Measurements from ENCODE around the gene LRP5.

Gene LRP5

GRCh38 chr11:68362801-68363379 is 50.5 kb downstream of the LRP5 start:
- Histone ChIP-seq H3K27me3 (ENCODE audit: insufficient read depth, poor library complexity, severe bottlenecking) (no peaks in the 10 kb centered on the region), H3K4me1 (ENCODE audit: insufficient read depth, poor library complexity, severe bottlenecking) (no peaks in the 10 kb centered on the region), H3K27ac (ENCODE audit: poor library complexity, severe bottlenecking) (no peak overlapping the region), H3K9me3 (ENCODE audit: severe bottlenecking) (no peaks in the 10 kb centered on the region), H3K4me3 (ENCODE audit: severe bottlenecking) (no peak overlapping the region), H3K36me3 (ENCODE audit: low read depth) (peaks cover 32% of the 10 kb centered on the region)
- ATAC-seq (ENCODE audit: low read depth) (no peak), DNase-seq (ENCODE audit: low spot score) (no peak)
- TF ChIP-seq, protein P1, sequence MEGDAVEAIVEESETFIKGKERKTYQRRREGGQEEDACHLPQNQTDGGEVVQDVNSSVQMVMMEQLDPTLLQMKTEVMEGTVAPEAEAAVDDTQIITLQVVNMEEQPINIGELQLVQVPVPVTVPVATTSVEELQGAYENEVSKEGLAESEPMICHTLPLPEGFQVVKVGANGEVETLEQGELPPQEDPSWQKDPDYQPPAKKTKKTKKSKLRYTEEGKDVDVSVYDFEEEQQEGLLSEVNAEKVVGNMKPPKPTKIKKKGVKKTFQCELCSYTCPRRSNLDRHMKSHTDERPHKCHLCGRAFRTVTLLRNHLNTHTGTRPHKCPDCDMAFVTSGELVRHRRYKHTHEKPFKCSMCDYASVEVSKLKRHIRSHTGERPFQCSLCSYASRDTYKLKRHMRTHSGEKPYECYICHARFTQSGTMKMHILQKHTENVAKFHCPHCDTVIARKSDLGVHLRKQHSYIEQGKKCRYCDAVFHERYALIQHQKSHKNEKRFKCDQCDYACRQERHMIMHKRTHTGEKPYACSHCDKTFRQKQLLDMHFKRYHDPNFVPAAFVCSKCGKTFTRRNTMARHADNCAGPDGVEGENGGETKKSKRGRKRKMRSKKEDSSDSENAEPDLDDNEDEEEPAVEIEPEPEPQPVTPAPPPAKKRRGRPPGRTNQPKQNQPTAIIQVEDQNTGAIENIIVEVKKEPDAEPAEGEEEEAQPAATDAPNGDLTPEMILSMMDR (IDR thresholded peaks at IDR 0.05; ENCODE audit: poor library complexity, severe bottlenecking), result no peak

DNA sequence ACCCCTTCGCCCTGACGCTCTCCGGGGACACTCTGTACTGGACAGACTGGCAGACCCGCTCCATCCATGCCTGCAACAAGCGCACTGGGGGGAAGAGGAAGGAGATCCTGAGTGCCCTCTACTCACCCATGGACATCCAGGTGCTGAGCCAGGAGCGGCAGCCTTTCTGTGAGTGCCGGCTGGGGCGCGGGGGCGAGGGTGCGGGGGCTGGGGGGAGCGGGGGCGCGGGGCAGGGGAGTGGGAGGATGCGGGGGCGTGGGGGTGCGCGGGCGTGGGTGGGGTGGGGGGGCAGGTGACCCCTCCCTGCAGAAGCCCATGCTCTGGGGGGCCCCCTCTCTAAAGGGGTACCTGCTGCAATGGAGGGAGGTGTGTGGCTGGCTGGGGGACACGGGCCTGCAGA is 51.4 kb downstream of the LRP5 start:
- Histone ChIP-seq H3K4me1 (ENCODE audit: insufficient read depth, poor library complexity, severe bottlenecking) (no peaks in the 10 kb centered on the region), H3K27me3 (ENCODE audit: insufficient read depth, poor library complexity, severe bottlenecking) (no peaks in the 10 kb centered on the region), H3K9me3 (ENCODE audit: severe bottlenecking) (no peaks in the 10 kb centered on the region), H3K27ac (ENCODE audit: poor library complexity, severe bottlenecking) (no peak overlapping the region), H3K4me3 (ENCODE audit: severe bottlenecking) (no peak overlapping the region), H3K36me3 (ENCODE audit: low read depth) (peaks cover 28% of the 10 kb centered on the region)
- no peak for ATAC-seq (ENCODE audit: low read depth)
- no peak for DNase-seq (ENCODE audit: low spot score)
- TF ChIP-seq, protein P1 (IDR thresholded peaks at IDR 0.05; ENCODE audit: poor library complexity, severe bottlenecking), result no peak

DNA sequence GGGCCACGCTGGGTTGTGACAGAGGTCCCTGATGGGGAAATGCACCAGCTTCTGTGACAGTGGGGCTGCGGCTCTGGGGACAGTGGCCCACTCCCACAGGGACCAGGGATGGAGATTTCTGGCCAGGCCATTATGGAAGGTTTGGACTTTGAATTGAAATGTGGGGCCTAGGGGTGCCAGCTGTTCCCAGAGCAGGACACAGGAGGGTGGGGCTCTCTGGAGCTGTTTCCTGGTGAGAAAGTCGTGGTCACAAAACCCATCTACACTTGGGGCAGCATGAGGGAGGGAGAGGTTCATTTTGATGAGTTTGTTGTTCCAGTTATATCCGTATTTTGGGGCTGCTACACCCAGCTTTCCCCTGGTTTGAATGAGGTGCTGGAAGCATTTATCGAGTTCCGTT is 52.2 kb downstream of the LRP5 start:
- no peak for DNase-seq (ENCODE audit: low spot score)
- ATAC-seq (ENCODE audit: low read depth), result no peak
- H3K27me3 ChIP-seq (ENCODE audit: insufficient read depth, poor library complexity, severe bottlenecking), result no peaks in the 10 kb centered on the region
- no peaks in the 10 kb centered on the region for H3K9me3 ChIP-seq (ENCODE audit: severe bottlenecking)
- no peak overlapping the region for H3K27ac ChIP-seq (ENCODE audit: poor library complexity, severe bottlenecking)
- no peaks in the 10 kb centered on the region for H3K4me1 ChIP-seq (ENCODE audit: insufficient read depth, poor library complexity, severe bottlenecking)
- no peak overlapping the region for H3K4me3 ChIP-seq (ENCODE audit: severe bottlenecking)
- TF ChIP-seq, protein P1 (IDR thresholded peaks at IDR 0.05; ENCODE audit: poor library complexity, severe bottlenecking), result no peak
- peaks cover 20% of the 10 kb centered on the region for H3K36me3 ChIP-seq (ENCODE audit: low read depth)

GRCh38 chr11:68365943-68366435 is 53.6 kb downstream of the LRP5 start:
- Histone ChIP-seq H3K4me3 (ENCODE audit: severe bottlenecking) (no peak overlapping the region), H3K4me1 (ENCODE audit: insufficient read depth, poor library complexity, severe bottlenecking) (no peaks in the 10 kb centered on the region), H3K36me3 (ENCODE audit: low read depth) (peaks cover 12% of the 10 kb centered on the region; the same call in 1 of the 2 replicates), H3K27ac (ENCODE audit: poor library complexity, severe bottlenecking) (no peak overlapping the region), H3K9me3 (ENCODE audit: severe bottlenecking) (no peaks in the 10 kb centered on the region), H3K27me3 (ENCODE audit: insufficient read depth, poor library complexity, severe bottlenecking) (no peaks in the 10 kb centered on the region)
- no peak for ATAC-seq (ENCODE audit: low read depth)
- no peak for DNase-seq (ENCODE audit: low spot score)
- TF ChIP-seq, protein P1 (IDR thresholded peaks at IDR 0.05; ENCODE audit: poor library complexity, severe bottlenecking), result no peak

- DNase-seq (ENCODE audit: low spot score) (no peak), ATAC-seq (ENCODE audit: low read depth) (no peak)
- no peaks in the 10 kb centered on the region for H3K4me1 ChIP-seq (ENCODE audit: insufficient read depth, poor library complexity, severe bottlenecking)
- no peaks in the 10 kb centered on the region for H3K9me3 ChIP-seq (ENCODE audit: severe bottlenecking)
- TF ChIP-seq, protein P1 (IDR thresholded peaks at IDR 0.05; ENCODE audit: poor library complexity, severe bottlenecking), result no peak
- no peak overlapping the region for H3K27ac ChIP-seq (ENCODE audit: poor library complexity, severe bottlenecking)
- H3K27me3 ChIP-seq (ENCODE audit: insufficient read depth, poor library complexity, severe bottlenecking), result no peaks in the 10 kb centered on the region
- H3K4me3 ChIP-seq (ENCODE audit: severe bottlenecking), result no peak overlapping the region
- peaks cover 7% of the 10 kb centered on the region; the same call in 1 of the 2 replicates for H3K36me3 ChIP-seq (ENCODE audit: low read depth)
Measured at GRCh38 chr11:68367252-68367651, 54.9 kb downstream of the LRP5 start.

Measured in RWPE2 (cell line).